Kidney epithelial cell (primary cell): ENCODE results near the gene RIPOR3. TPM values are rescaled to one million over a fixed set of nuclear protein-coding genes. Genes with fewer than 3 reads are reported as not detected.
"Not testable (repeated sequence)": the region's sequence is repeated elsewhere in the genome, so short reads cannot be mapped to it uniquely, and the experiment has no call there.

Experiments
- DNase-seq: peaks from one replicate; pipeline ENCODE4 v3.0.0-alpha.2; 2010; ENCODE audit warnings: low read depth
- H3K27me3 ChIP-seq: 2 replicates; pipeline ENCODE4 v1.6.0; 2011; ENCODE audit warnings: low read length; ENCODE audit not compliant: control insufficient read depth, insufficient read depth
- H3K36me3 ChIP-seq: 2 replicates; pipeline ENCODE4 v1.5.1; 2011; ENCODE audit warnings: low read length; ENCODE audit not compliant: control insufficient read depth, insufficient read depth
- H3K4me3 ChIP-seq: 2 replicates; pipeline ENCODE4 v1.5.1; 2011; ENCODE audit warnings: low read depth, mild to moderate bottlenecking, control low read depth, low read length
- total RNA-seq: library from RNA; depleted of rRNA; stranded (reverse); fragments of >200 nt; gene quantifications from 2 replicates; pipeline ENCODE4 v1.2.3, GENCODE V29; 2015
- TF ChIP-seq, protein P1 (sequence below): IDR thresholded peaks from 2 replicates; pipeline ENCODE4 v1.5.1; 2011; ENCODE audit warnings: mild to moderate bottlenecking, moderate library complexity, low read length, control low read depth, inconsistent platforms; ENCODE audit not compliant: insufficient read depth, poor library complexity, severe bottlenecking

RIPOR3 gene
- total RNA-seq, 1 donor from 2014 or later: 0.08 TPM

DNA sequence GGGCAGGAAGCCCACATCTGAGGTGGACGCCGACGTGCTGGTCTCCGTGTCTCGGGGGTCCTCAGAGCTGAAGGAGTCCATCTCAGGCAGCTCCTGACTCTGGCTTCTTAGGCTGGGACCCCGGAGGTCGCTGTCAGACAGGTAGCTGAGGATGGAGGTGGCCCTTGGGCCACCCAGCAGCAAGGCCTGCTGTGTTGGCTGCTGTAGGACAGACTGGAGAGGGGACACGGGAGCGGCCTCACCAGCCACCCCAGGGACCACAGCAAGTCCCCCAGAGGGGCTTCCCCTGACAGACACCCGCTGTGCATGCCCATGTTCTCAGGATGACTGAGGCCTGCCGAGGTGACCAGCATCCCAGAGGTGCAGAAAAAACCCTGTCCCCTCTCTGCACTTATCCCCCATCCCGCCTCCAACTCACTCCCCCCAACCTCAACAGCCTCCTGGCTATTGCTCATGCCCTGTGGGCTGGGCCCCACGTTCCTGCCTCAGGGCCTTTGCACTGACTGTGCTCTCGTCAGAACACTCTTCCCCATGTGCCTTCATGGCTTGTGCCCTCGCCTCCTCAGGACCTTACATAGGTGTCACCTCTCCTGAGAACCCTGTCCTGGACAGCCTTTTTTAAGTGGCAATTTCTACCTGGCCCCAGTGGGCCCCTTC lies 88.8 kb downstream of the RIPOR3 start:
- Histone ChIP-seq H3K27me3 (no peaks in the 10 kb centered on the region), H3K4me3 (no peak overlapping the region), H3K36me3 (no peaks in the 10 kb centered on the region)
- TF ChIP-seq, protein P1, sequence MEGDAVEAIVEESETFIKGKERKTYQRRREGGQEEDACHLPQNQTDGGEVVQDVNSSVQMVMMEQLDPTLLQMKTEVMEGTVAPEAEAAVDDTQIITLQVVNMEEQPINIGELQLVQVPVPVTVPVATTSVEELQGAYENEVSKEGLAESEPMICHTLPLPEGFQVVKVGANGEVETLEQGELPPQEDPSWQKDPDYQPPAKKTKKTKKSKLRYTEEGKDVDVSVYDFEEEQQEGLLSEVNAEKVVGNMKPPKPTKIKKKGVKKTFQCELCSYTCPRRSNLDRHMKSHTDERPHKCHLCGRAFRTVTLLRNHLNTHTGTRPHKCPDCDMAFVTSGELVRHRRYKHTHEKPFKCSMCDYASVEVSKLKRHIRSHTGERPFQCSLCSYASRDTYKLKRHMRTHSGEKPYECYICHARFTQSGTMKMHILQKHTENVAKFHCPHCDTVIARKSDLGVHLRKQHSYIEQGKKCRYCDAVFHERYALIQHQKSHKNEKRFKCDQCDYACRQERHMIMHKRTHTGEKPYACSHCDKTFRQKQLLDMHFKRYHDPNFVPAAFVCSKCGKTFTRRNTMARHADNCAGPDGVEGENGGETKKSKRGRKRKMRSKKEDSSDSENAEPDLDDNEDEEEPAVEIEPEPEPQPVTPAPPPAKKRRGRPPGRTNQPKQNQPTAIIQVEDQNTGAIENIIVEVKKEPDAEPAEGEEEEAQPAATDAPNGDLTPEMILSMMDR: no peak
- DNase-seq: no peak

DNA sequence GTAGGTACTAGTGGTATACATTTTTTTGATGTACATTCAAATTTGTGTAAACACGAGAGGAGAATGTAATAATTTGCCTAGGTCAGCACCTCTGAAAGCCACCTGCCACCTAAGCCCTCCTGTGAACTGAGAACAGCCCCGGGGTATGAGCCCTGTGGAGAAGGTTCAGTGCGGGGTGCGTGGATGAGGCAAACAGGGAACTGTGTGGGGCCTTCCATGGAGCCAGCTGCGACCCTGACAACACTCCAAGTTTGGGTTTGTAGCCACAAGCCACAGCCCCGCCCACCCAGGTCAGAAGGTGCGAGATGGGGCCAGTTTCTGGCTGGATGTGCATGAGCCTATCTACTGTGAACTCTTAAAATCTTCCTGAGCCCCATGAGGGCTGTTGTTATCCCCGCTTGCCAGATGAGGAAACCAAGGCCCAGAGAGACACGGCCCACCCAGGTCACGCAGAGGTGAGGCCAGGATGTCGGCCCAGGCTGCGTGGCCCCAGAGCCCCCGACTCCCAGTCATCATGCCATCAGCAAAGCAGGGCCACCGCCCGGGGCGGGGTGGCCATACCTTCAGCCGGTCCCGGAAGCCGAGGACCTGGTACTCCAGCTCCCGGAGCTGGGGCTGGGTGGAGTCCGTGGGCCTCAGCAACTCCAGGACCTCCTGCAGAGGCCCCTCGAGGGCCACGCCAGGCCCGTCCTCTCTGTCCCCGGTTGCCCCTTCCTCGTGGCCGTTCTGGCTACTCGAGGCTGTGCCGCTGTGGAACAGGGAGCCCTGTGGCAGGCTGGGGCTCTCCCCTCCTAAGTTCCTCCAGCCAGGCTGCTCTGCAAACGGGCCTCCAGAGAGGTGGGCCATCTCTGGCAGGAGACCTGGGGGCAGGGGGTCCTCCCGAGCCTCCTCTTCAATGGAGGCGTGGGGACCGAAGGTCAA lies 89.6 kb downstream of the RIPOR3 start:
- no peaks in the 10 kb centered on the region for H3K36me3 ChIP-seq
- H3K27me3 ChIP-seq: no peaks in the 10 kb centered on the region
- no peak for DNase-seq
- TF ChIP-seq, protein P1: no peak
- H3K4me3 ChIP-seq: no peak overlapping the region

DNA sequence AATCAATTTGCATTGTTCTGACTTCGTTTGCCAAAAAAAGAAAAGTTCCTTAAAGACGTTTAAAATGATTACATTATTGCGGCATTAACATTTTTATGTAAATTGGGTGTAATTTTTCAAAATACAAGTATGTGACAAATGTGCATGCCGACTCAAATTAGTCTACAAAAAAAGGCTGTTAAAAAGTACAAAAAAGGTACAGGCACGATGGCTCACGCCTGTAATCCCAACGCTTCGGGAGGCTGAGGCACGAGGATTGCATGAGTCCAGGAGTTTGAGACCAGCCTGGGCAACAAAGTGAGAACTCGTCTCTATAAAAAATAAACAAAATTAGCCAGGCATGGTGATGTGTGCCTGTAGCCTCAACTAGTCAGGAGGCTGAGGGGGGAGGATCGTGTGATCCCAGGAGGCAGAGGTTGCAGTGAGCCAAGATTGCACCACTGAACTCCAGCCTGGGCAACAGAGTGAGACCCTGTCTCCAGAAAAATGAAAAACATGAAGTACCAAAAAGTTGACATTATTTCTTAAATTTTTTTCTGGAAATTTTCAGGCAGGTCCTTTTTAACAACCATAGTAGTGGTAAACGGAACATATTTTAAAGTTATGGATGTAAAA lies 91.0 kb downstream of the RIPOR3 start:
- no peak for DNase-seq
- TF ChIP-seq, protein P1: no peak
- Histone ChIP-seq H3K4me3 (no peak overlapping the region), H3K27me3 (no peaks in the 10 kb centered on the region), H3K36me3 (no peaks in the 10 kb centered on the region)

DNA sequence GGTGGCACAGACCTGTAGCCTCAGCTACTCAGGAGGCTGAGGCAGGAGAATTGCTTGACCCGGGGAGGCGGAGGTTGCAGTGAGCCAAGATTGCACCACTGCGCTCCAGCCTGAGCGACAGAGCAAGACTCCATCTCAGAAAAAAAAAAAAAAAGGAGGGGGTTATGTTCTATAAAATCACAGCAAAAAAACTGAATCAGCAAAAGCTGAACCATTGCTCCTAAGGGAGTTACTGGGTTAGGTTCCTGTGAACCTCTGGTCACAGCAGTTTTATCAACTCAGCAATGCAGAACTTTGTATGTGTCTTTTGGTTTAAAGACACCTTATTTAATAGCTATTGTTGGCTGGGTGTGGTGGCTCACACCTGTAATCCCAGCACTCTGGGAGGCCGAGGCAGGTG lies 92.6 kb downstream of the RIPOR3 start:
- not testable (repeated sequence) for H3K36me3 ChIP-seq, DNase-seq, H3K27me3 ChIP-seq, H3K4me3 ChIP-seq

DNA sequence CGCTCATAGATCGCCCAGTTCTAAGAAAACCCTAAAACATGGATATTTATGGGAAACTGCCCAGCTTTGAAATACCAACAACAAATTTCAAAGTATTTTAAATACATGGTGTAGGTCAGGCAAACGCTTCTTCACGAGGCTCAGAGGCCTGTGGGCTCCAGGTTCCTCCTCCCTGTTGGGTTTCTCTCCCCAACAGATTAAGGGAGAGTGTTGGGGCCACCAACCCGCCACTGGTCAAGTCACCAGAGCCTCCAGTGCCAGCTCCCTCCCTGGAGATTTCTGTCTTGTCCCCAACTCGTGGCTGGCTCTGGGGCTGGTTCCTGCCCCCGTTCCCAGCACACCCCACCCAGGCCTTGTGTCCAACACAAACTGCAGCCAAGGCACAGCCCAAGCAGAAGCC lies 93.3 kb downstream of the RIPOR3 start:
- Histone ChIP-seq H3K36me3 (no peaks in the 10 kb centered on the region), H3K27me3 (no peaks in the 10 kb centered on the region), H3K4me3 (no peak overlapping the region)
- DNase-seq: no peak
- TF ChIP-seq, protein P1: no peak

DNA sequence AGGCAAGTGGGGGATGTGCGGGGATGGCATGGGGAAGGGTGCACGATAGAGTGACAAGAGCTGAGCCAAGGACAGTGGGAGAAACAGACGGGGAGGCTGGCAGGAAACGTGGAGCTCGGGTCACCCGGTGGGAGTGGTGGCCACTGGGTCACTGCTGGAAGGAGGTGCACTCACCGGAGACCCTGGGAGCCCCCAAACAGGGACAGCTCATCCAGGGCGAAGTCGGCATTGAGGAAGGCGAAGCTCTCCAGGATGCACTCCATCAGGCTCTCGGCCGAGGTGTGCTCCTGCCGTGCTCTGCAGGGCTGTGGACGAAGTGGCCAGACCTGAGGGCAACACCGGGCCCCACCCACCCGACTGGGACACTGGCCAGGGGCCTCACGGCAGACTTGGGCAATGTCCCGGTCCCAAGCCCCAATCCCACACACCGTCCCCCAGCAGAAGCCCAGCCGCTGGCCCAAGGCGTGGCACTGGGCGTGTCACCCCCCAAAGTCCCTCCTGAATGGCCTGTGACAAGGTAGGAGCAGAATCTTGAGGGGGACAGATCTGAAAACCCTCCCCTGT lies 93.9 kb downstream of the RIPOR3 start:
- Histone ChIP-seq H3K27me3 (no peaks in the 10 kb centered on the region), H3K36me3 (no peaks in the 10 kb centered on the region), H3K4me3 (no peak overlapping the region)
- TF ChIP-seq, protein P1: no peak
- no peak for DNase-seq
